AG10803 (cell line): ENCODE measurements around the gene HOXD12.

Experiments used
- DNase-seq: peaks from one replicate; pipeline ENCODE4 v3.0.0; 2010; ENCODE audit warnings: low read depth
- H3K4me3 ChIP-seq: 2 replicates; pipeline ENCODE4 v1.5.1; 2011; ENCODE audit warnings: mild to moderate bottlenecking, low read length, control low read depth
- TF ChIP-seq, protein P1 (sequence below): conservative IDR thresholded peaks from 2 replicates; pipeline ENCODE4 v1.5.1; 2011; ENCODE audit warnings: mild to moderate bottlenecking, low read length, control low read depth, inconsistent platforms

HOXD12 gene

DNA sequence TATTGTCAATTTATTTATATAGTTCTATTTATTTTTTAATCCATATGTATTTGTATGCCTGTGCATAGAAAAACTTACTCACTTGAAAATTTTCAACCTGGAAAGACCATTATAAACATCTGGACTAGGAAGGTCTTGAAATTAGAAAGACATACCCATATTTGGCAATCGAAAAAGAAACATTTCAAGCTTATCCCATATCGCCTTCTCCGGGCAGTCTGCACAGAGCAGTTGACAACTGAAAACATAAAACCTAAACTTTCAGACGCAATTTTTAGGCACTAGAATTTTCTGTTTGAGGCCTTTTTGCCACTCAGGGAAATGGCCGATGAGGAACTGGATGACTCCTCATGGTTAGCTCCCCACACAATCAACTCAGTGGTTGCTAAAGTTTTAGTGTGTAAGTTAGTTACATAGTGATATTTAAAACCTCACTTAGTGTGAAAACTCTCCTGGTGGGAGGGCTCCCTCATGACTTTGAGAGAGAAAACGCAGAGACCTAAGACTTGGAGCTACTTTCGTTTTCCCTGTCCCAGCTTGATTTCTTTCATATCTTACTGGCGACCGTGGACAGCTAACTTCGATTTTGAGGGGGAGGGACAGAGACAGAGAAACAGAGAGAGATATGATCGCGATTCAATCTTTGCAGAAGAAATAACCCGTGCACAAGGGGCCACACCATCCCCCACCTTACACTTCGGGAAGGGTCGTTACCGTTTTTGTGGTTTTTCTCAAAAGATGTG is 3.2 kb upstream of the HOXD12 start:
- TF ChIP-seq, protein P1, sequence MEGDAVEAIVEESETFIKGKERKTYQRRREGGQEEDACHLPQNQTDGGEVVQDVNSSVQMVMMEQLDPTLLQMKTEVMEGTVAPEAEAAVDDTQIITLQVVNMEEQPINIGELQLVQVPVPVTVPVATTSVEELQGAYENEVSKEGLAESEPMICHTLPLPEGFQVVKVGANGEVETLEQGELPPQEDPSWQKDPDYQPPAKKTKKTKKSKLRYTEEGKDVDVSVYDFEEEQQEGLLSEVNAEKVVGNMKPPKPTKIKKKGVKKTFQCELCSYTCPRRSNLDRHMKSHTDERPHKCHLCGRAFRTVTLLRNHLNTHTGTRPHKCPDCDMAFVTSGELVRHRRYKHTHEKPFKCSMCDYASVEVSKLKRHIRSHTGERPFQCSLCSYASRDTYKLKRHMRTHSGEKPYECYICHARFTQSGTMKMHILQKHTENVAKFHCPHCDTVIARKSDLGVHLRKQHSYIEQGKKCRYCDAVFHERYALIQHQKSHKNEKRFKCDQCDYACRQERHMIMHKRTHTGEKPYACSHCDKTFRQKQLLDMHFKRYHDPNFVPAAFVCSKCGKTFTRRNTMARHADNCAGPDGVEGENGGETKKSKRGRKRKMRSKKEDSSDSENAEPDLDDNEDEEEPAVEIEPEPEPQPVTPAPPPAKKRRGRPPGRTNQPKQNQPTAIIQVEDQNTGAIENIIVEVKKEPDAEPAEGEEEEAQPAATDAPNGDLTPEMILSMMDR: no peak
- no peak for DNase-seq
- peak overlapping the region; percentile 58 for H3K4me3 ChIP-seq

DNA sequence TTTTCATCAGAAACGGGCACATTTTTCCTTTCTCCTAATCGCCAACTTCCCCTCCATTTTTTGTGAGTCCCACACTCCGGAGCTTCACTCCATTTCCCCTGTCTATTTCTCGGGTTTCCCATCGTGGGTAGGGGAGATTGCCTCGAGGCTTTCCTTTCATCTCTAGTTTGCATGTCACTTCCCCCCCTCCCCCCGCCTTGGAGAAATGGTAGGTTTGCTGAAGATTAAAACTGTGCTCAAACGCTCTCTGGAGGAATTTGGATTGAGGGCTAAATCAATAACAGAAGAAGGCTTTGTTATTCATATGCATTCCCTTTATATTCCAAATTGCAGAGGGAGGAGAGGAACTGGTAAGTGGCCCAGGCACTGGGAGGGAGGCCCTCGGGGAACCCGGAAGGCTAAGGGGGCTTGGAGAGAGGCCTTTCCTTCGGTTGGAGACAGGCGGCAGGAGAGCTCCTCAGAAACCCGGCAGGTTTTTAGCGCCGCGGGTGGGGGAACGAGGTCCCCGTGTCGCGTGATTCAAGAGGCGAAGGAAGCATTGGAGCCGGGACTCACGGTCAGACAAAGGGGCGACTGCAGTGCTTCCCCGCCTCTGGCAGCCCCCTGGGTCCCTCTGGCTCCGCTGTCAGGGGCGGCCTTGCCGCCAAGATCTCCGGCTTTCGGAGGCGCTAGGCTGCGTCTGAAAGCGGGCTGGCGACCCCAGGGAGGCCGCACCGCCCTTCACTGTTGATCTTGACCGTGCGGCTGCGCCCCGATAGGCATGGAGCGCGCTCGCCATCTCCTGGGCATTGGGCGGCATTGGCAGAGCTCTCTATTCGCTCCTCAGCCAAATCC is 2.4 kb upstream of the HOXD12 start:
- TF ChIP-seq, protein P1: peak; percentile 80
- DNase-seq: peak; percentile 56
- H3K4me3 ChIP-seq: peak overlapping the region; percentile 58

DNA sequence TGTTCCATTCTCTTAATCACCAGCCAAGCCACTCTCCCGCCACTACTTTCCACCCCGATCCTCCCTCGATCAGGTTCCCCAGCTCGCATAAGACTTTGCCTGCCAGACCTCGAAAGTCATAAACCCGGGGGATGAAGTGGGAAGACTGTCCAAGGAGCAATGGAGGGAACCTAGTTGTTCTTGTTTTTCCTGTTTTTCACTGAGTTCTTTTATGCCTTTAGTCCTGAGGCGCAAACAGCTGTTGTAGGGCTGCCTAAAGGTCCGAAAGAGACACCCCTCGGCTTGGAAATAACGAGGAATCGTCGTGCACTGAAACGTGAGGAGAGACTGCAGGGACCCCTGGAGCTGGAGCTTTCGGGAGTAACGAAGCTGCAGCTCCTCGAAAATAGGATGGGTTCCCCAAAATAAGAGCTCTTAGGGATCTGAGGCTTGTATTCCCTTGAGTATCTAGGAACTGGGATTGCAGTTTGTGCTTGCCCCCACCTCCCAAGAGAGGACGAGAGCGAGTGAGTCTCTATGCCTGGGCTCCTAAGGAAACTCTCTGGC is 1.7 kb upstream of the HOXD12 start:
- H3K4me3 ChIP-seq: no peak overlapping the region; the same call in 1 of the 2 replicates
- DNase-seq: no peak
- TF ChIP-seq, protein P1: no peak

DNA sequence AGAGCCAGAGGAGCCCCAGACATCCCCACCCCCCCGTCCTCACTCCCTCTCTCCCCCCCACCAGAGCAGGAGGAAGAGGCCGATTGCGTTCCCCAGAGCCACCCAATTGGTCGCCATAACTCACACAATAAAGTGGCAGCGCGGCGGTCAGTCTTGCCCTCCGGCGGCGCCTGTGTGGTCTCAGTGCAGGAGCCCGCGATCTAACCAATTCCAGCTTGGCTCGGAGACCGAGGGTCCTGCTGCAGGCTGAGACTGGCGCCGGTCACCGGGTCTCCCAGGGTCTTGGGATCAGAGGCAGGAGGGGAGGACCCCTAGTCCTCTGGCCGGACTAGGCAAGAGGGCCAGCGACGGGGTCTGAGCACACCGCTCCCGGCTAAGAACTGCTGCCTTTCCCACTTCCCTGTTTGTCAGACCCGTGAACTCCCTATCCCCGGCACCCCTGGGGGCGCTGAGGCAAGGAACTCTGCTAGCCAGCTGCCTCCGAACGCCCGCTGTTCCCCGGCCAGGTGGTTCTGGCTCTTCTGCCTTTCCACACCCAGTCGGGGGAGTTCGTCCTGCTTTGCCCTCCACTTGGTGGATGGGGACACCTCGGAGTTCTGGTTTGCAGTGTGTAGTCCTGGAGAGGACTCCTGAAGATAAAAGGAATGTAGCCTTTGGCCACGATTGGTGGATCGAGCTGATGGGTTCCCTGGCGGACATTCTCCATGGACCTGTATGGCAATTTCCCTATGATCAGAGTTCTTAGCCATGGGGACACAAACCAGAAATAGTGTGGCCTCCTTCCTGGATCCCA is 1.0 kb upstream of the HOXD12 start:
- no peak for DNase-seq
- TF ChIP-seq, protein P1: no peak
- no peak overlapping the region for H3K4me3 ChIP-seq

DNA sequence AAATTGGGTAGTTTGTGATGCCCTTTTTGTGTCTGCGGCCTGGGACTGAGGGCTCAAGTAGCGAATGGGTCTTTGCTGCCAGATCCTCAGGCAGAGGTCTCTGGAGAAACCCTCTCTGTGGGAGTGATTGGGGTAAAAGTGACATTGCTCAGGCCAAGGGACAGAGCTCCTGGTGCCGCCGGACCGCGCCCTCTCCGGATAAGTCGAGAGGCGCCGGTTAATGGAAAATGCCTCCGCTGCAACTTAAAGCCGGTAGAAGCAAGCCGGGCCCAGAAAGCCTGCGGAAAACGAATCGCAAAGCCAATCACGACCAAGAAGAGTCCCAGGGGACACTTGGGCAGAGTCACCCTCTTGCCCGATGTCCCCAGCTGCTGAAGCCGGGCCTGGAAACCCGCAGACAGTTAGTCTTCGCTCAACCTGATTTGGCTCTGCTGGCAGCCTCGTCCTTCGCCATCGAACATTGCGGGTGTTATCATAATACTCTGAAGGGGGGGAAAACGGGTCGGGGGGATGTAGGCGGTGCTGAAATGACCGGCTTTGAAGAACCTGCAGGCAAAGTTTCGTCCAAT is 352 bp upstream of the HOXD12 start:
- H3K4me3 ChIP-seq: no peak overlapping the region
- TF ChIP-seq, protein P1: no peak
- DNase-seq: no peak

DNA sequence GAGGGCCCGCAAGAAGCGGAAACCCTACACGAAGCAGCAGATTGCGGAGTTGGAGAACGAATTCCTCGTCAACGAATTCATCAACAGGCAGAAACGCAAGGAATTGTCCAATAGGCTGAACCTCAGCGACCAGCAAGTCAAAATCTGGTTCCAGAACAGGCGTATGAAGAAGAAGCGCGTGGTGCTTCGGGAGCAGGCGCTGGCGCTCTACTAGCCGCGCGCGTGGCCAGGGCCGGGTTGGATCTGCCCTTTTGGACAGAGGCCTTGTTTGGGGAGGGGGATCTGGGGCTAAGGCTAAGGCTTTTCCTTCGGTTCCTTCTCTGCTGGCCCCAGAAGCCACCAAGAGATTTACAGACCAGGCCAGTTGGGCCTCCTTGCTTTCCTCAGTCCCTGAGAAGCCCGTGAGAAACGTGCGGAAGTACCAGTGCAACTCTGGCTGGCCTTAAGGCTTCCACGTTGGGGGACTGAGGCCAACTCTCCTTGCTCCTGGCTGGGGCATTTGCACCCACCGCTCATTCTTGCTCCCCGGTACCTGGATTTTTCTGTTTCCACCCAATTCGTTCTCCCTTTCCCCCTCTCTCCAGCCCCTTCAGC is 1.0 kb downstream of the HOXD12 start:
- H3K4me3 ChIP-seq: no peak overlapping the region
- no peak for DNase-seq
- TF ChIP-seq, protein P1: no peak
